Peyer's patch (tissue), 4 donors: ENCODE data around the gene CDKAL1. TPM values are rescaled to one million over a fixed set of nuclear protein-coding genes. Genes with fewer than 3 reads are reported as not detected.

ENCODE experiments used
- DNase-seq, 3 donors: peaks; one replicate each; pipeline ENCODE4 v3.0.0-alpha.2; 2017 to 2019
- H3K27ac ChIP-seq, 4 donors: fragments of 200-600 bp; sonication (generic); one replicate each; pipeline ENCODE4 v1.5.1; 2016 to 2019
- H3K27me3 ChIP-seq, 2 donors: fragments of 200-600 bp; sonication (generic); one replicate each; pipeline ENCODE4 v1.5.1; 2019
- H3K36me3 ChIP-seq, 3 donors: fragments of 200-600 bp; sonication (generic); one replicate each; pipeline ENCODE4 v1.5.1; 2016 to 2019
- H3K4me1 ChIP-seq, 4 donors: fragments of 200-600 bp; sonication (generic); one replicate each; pipeline ENCODE4 v1.5.1; 2016 to 2019
- H3K4me3 ChIP-seq, 4 donors: fragments of 200-600 bp; sonication (generic); 1 replicate in 3 of 4; 2 replicates in 1 of 4; pipeline ENCODE4 v1.5.1; 2016 to 2019; ENCODE audit warnings: mild to moderate bottlenecking in 1 of 4
- H3K9me3 ChIP-seq, 4 donors: fragments of 200-600 bp; sonication (generic); one replicate each; pipeline ENCODE4 v1.5.1; 2016 to 2019; ENCODE audit warnings: mild to moderate bottlenecking in 1 of 4
- POLR2A ChIP-seq, 2 donors: fragments of 450-650 bp; IDR thresholded peaks; one replicate each; pipeline ENCODE4 v1.5.1; 2017; ENCODE audit warnings: antibody characterized with exemption in 2 of 2, mild to moderate bottlenecking in 2 of 2, moderate library complexity in 2 of 2
- total RNA-seq, 4 donors: library from RNA; depleted of rRNA; stranded (reverse); fragments of >200 nt; gene quantifications; one replicate each; pipeline ENCODE4 v1.1.0, GENCODE V29; 2016
- TF ChIP-seq, protein P1 (sequence below), 6 experiments: fragments of 450-650 bp in 4 of 6; fragments of 200-600 bp in 2 of 6; sonication (generic) in 1 of 6; IDR thresholded peaks; one replicate each; pipeline ENCODE4 v1.5.1; 2017 to 2019; ENCODE audit warnings: antibody characterized with exemption in 6 of 6, mild to moderate bottlenecking in 3 of 6, moderate library complexity in 1 of 6

Gene CDKAL1
- total RNA-seq, 4 donors from 2014 or later = 10.3 to 31.4 (median 11.6) TPM

DNA sequence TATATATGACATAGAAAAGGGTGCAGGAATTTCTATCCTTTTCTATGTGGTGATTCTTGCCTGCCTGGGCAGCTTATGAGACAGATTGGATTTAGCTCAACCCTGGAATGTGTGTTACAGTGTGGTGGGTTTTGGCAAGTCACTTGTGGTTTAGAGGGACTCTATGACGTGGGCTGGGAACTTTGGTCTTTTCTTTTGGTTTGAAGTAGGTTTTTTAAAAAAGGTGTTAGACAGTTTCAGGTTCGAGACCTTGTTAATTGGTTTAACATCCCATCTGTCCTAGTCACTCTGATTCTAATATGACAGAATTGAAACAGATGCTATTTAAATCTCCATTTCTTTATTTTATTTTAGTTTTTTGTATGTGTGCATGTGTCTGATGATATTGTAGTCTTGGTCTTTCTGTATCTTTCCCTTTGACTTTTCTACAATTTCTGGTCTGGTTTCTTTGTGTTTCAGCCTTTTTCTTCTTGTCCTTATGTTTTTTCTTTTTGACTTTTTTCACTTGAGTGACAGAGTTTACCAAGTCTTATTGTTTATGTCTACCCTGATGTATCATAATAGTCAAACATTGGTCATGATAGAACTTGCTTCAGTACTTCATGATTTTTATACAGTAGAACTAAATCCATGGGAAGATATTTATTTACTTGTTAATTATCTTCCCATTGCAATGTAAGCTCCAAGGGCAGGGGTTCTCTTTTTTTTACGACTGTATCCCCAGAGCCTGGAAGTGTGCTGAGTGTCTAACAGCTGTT, 174.3 kb downstream of the CDKAL1 start:
- DNase-seq = no peak
- H3K36me3 ChIP-seq = no peaks in the 10 kb centered on the region
- TF ChIP-seq POLR2A (IDR thresholded peaks at IDR 0.05) = no peak
- TF ChIP-seq, protein P1, sequence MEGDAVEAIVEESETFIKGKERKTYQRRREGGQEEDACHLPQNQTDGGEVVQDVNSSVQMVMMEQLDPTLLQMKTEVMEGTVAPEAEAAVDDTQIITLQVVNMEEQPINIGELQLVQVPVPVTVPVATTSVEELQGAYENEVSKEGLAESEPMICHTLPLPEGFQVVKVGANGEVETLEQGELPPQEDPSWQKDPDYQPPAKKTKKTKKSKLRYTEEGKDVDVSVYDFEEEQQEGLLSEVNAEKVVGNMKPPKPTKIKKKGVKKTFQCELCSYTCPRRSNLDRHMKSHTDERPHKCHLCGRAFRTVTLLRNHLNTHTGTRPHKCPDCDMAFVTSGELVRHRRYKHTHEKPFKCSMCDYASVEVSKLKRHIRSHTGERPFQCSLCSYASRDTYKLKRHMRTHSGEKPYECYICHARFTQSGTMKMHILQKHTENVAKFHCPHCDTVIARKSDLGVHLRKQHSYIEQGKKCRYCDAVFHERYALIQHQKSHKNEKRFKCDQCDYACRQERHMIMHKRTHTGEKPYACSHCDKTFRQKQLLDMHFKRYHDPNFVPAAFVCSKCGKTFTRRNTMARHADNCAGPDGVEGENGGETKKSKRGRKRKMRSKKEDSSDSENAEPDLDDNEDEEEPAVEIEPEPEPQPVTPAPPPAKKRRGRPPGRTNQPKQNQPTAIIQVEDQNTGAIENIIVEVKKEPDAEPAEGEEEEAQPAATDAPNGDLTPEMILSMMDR (IDR thresholded peaks at IDR 0.05) = no peak
- no peak overlapping the region for H3K4me3 ChIP-seq
- no peaks in the 10 kb centered on the region for H3K27me3 ChIP-seq
- no peak overlapping the region for H3K27ac ChIP-seq
- H3K4me1 ChIP-seq = no peaks in the 10 kb centered on the region
- no peaks in the 10 kb centered on the region for H3K9me3 ChIP-seq

DNA sequence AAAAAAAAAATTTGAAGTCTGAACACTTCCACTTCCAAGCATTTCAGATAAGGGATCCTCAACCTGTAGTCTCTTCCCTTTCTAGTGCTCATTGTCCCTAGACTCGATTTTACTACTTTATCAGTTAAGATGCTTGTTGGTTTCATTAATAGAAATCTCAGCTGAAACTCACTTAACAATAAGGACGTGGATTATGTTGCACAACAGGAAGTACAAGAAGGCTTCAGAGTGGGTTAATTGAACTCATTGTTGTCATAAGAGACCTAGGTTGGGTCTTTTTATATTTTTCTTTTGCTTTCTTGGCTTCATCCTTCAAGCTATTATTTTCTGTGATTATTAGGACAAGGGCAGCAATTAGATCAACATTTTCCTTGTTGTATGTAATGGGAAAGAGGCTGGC, 175.2 kb downstream of the CDKAL1 start:
- DNase-seq = no peak
- TF ChIP-seq, protein P1 (IDR thresholded peaks at IDR 0.05) = no peak
- TF ChIP-seq POLR2A (IDR thresholded peaks at IDR 0.05) = no peak
- H3K27me3 ChIP-seq = no peaks in the 10 kb centered on the region
- no peaks in the 10 kb centered on the region for H3K36me3 ChIP-seq
- no peak overlapping the region for H3K4me3 ChIP-seq
- H3K9me3 ChIP-seq = no peaks in the 10 kb centered on the region
- H3K27ac ChIP-seq = no peak overlapping the region
- H3K4me1 ChIP-seq = no peaks in the 10 kb centered on the region

DNA sequence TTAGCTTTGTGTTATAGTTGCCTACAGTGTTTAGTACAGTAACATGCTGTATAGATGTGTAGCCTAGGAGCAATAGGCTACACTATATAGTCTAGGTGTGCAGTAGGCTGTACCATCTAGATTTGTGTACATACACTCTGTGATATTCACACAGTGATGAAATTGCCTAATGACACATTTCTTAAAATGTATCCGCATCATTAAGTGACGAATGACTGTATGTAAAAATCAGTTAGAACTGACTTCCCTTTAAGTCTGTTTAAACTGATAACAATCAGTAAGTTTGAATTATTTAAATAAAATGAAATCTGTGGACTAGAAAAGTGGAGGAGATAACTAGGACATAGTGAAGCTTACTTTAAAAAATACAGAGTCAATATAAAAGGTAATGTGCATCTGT, 176.1 kb downstream of the CDKAL1 start:
- no peaks in the 10 kb centered on the region for H3K9me3 ChIP-seq

DNA sequence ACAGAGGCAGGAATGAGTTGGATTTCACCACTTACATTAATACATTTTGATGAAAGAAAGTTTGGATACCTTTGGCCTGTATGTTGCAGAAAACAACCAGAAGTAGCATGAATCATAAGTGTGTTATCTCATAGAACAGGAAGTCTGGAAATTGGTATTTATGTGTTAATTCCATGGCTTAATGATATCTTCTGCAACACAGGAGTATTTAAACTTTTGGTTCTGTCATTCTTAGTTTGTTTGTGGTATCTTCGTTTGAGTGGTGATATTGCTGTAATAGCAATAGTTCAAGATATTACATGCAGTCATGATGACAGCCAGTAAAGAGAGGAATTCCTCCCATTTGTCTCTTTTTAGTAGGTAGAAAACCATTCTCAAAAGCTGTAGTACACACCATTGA, 177.3 kb downstream of the CDKAL1 start:
- no peak for DNase-seq
- H3K4me1 ChIP-seq = no peaks in the 10 kb centered on the region
- no peak for TF ChIP-seq POLR2A (IDR thresholded peaks at IDR 0.05)
- TF ChIP-seq, protein P1 (IDR thresholded peaks at IDR 0.05) = no peak
- H3K4me3 ChIP-seq = no peak overlapping the region
- H3K27me3 ChIP-seq = no peaks in the 10 kb centered on the region
- no peaks in the 10 kb centered on the region for H3K9me3 ChIP-seq
- H3K27ac ChIP-seq = no peak overlapping the region
- no peaks in the 10 kb centered on the region for H3K36me3 ChIP-seq

More for the DNA sequence above, 176.1 kb downstream of the CDKAL1 start:
- DNase-seq = no peak
- Histone ChIP-seq H3K36me3 (no peaks in the 10 kb centered on the region), H3K4me3 (no peak overlapping the region), H3K27me3 (no peaks in the 10 kb centered on the region), H3K27ac (no peak overlapping the region), H3K4me1 (no peaks in the 10 kb centered on the region)
- TF ChIP-seq, protein P1 (IDR thresholded peaks at IDR 0.05) = no peak
- no peak for TF ChIP-seq POLR2A (IDR thresholded peaks at IDR 0.05)

DNA sequence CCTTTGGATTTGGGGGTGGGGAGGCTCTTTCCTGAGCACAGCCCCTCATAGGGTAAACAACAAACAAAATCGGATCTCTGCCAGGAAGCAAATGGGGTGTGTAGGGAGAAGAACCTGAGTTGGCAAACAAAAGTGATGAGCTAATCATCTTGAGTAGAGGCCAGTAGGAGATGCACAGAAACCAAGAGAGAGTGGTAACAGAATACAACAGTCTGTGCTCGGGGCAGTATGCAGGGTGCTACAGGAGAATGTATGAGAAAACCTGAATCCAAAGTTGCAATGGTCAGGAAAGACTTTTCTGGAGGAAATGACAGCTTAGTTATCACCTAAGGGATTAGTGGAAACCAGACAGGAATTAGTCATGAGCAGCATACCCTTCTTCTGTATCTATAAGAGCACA, 177.8 kb downstream of the CDKAL1 start:
- H3K27ac ChIP-seq = no peak overlapping the region
- no peak for DNase-seq
- H3K9me3 ChIP-seq = no peaks in the 10 kb centered on the region
- no peaks in the 10 kb centered on the region for H3K4me1 ChIP-seq
- H3K4me3 ChIP-seq = no peak overlapping the region
- no peaks in the 10 kb centered on the region for H3K27me3 ChIP-seq
- H3K36me3 ChIP-seq = no peaks in the 10 kb centered on the region
- TF ChIP-seq POLR2A (IDR thresholded peaks at IDR 0.05) = no peak
- TF ChIP-seq, protein P1 (IDR thresholded peaks at IDR 0.05) = no peak
